Upper lobe of right lung (tissue), 1 donor: ENCODE results near the gene MTF2. TPM values are rescaled to one million over a fixed set of nuclear protein-coding genes. Genes with fewer than 3 reads are reported as not detected.

ENCODE experiments used
- ATAC-seq: fragments of 200-7000 bp; cut with Tn5 transposase; one replicate; pipeline ENCODE4 v1.9.1; 2020; ENCODE audit warnings: mild to moderate bottlenecking, moderate library complexity
- DNase-seq: peaks from one replicate; pipeline ENCODE4 v3.0.0-alpha.2; 2020
- H3K27ac ChIP-seq: fragments of 200-600 bp; one replicate; pipeline ENCODE4 v1.8.0; 2022
- H3K27me3 ChIP-seq: fragments of 200-600 bp; one replicate; pipeline ENCODE4 v1.8.0; 2022; ENCODE audit warnings: mild to moderate bottlenecking
- H3K36me3 ChIP-seq: fragments of 200-600 bp; one replicate; pipeline ENCODE4 v1.8.0; 2022
- H3K4me1 ChIP-seq: fragments of 200-600 bp; one replicate; pipeline ENCODE4 v1.8.0; 2022
- H3K4me3 ChIP-seq: fragments of 200-600 bp; one replicate; pipeline ENCODE4 v1.8.0; 2022; ENCODE audit warnings: mild to moderate bottlenecking
- H3K9me3 ChIP-seq: fragments of 200-600 bp; one replicate; pipeline ENCODE4 v1.8.0; 2022
- intact Hi-C: fragments of 100-400 bp; cut with DNase I; formaldehyde crosslinking; loops from one replicate; pipeline ENCODE4 v1.11.0; 2022
- total RNA-seq: library from RNA; stranded (reverse); fragmentation: NEBNext Ultra II Directional; extraction: Animal tissue kit (Norgen Biotek cat#: 25700); gene quantifications from one replicate; pipeline ENCODE4 v1.2.1, GENCODE V29; 2021
- TF ChIP-seq, protein P1 (sequence below): fragments of 200-600 bp; IDR thresholded peaks from one replicate; pipeline ENCODE4 v1.8.0; 2022; ENCODE audit warnings: antibody characterized with exemption
- donor health status: DM: no; HTN: yes; CAD: no; lungs with severe emphysema.

The MTF2 gene
- total RNA-seq, 1 donor from 2014 or later = 26.3 TPM

DNA sequence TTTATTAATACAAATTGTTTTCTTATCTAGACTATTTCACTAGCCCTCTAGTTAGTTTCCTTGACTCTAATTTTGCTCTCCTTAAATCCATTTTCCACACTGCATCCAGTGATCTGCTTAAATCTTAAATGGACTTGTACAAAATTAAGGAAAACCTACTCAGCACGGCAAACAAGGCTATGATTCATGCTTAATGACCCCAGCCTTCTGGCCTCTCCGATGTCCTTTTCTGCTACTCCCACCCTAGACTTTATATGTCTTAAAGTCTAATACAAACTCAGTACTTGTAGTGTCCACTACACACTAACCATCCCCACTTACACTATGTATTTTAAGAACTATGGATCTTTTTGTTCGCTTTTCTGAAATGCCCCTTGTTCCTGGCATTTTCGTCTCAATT lies 98.9 kb downstream of the MTF2 start:
- TF ChIP-seq, protein P1, sequence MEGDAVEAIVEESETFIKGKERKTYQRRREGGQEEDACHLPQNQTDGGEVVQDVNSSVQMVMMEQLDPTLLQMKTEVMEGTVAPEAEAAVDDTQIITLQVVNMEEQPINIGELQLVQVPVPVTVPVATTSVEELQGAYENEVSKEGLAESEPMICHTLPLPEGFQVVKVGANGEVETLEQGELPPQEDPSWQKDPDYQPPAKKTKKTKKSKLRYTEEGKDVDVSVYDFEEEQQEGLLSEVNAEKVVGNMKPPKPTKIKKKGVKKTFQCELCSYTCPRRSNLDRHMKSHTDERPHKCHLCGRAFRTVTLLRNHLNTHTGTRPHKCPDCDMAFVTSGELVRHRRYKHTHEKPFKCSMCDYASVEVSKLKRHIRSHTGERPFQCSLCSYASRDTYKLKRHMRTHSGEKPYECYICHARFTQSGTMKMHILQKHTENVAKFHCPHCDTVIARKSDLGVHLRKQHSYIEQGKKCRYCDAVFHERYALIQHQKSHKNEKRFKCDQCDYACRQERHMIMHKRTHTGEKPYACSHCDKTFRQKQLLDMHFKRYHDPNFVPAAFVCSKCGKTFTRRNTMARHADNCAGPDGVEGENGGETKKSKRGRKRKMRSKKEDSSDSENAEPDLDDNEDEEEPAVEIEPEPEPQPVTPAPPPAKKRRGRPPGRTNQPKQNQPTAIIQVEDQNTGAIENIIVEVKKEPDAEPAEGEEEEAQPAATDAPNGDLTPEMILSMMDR = no peak
- Histone ChIP-seq H3K36me3 (no peaks in the 10 kb centered on the region), H3K4me1 (peaks cover 27% of the 10 kb centered on the region), H3K27me3 (no peaks in the 10 kb centered on the region), H3K27ac (no peak overlapping the region), H3K4me3 (peak overlapping the region; percentile 82), H3K9me3 (no peaks in the 10 kb centered on the region)
- ATAC-seq = no peak
- DNase-seq = no peak
- intact Hi-C loops = no loop called here

- TF ChIP-seq, protein P1 = no peak
- DNase-seq (no peak), ATAC-seq (no peak)
- H3K27ac ChIP-seq = no peak overlapping the region
- H3K4me1 ChIP-seq = peaks cover 27% of the 10 kb centered on the region
- intact Hi-C loops = no loop called here
- H3K9me3 ChIP-seq = no peaks in the 10 kb centered on the region
- no peaks in the 10 kb centered on the region for H3K27me3 ChIP-seq
- H3K36me3 ChIP-seq = no peaks in the 10 kb centered on the region
- H3K4me3 ChIP-seq = peak overlapping the region; percentile 82
Measured at GRCh38 chr1:93178418-93178817, 99.3 kb downstream of the MTF2 start.

- Histone ChIP-seq H3K4me3 (peak within 1 kb of the TSS; percentile 82), H3K4me1 (peaks cover 27% of the 10 kb centered on the region), H3K36me3 (no peaks in the 10 kb centered on the region), H3K27ac (peak within 1 kb of the TSS; percentile 98), H3K27me3 (no peaks in the 10 kb centered on the region), H3K9me3 (no peaks in the 10 kb centered on the region)
- intact Hi-C loops = no loop called here
- ATAC-seq (peak; percentile 97), DNase-seq (peak; percentile 99)
- TF ChIP-seq, protein P1 = peak; percentile 4
Measured at GRCh38 chr1:93179886-93180722, 101.0 kb downstream of the MTF2 start, which contains the start of gene TMED5. Gene TMED5, minus strand, starts transcription at chr1:93180413. Its CDS starts 171 bp downstream, at chr1:93180242.

- TF ChIP-seq, protein P1 = no peak
- DNase-seq = no peak
- no peak for ATAC-seq
- Histone ChIP-seq H3K27me3 (no peaks in the 10 kb centered on the region), H3K4me1 (peaks cover 27% of the 10 kb centered on the region), H3K27ac (peak within 1 kb of the TSS; percentile 98), H3K9me3 (no peaks in the 10 kb centered on the region), H3K4me3 (peak within 1 kb of the TSS; percentile 82), H3K36me3 (no peaks in the 10 kb centered on the region)
- intact Hi-C loops = no loop called here
Measured at GRCh38 chr1:93180723-93181613, 101.9 kb downstream of the MTF2 start, which contains the start of gene CCDC18. Gene CCDC18, plus strand, starts transcription at chr1:93180724. Its CDS starts 2,638 bp downstream, at chr1:93183362.

- Histone ChIP-seq H3K27me3 (no peaks in the 10 kb centered on the region), H3K4me3 (no peak overlapping the region), H3K4me1 (peaks cover 2% of the 10 kb centered on the region), H3K36me3 (no peaks in the 10 kb centered on the region), H3K27ac (no peak overlapping the region), H3K9me3 (no peaks in the 10 kb centered on the region)
- TF ChIP-seq, protein P1 = no peak
- intact Hi-C loops = no loop called here
- no peak for ATAC-seq
- DNase-seq = no peak
Measured at GRCh38 chr1:93186667-93187066, 107.6 kb downstream of the MTF2 start.

Other genes with a start within 250 kb of the MTF2 start
- gene RPL5, start 247.2 kb upstream of the MTF2 start, total RNA-seq = 711 TPM
- 4.6 TPM for gene DIPK1A, start 117.8 kb upstream of the MTF2 start, total RNA-seq
- 92.7 TPM for gene TMED5, start 101.1 kb downstream of the MTF2 start, total RNA-seq
- 3.1 TPM for gene CCDC18, start 101.4 kb downstream of the MTF2 start, total RNA-seq